ENCODE results near the gene FNDC5.
"Not testable (repeated sequence)": the region's sequence is repeated elsewhere in the genome, so short reads cannot be mapped to it uniquely, and the experiment has no call there.

Gene FNDC5

DNA sequence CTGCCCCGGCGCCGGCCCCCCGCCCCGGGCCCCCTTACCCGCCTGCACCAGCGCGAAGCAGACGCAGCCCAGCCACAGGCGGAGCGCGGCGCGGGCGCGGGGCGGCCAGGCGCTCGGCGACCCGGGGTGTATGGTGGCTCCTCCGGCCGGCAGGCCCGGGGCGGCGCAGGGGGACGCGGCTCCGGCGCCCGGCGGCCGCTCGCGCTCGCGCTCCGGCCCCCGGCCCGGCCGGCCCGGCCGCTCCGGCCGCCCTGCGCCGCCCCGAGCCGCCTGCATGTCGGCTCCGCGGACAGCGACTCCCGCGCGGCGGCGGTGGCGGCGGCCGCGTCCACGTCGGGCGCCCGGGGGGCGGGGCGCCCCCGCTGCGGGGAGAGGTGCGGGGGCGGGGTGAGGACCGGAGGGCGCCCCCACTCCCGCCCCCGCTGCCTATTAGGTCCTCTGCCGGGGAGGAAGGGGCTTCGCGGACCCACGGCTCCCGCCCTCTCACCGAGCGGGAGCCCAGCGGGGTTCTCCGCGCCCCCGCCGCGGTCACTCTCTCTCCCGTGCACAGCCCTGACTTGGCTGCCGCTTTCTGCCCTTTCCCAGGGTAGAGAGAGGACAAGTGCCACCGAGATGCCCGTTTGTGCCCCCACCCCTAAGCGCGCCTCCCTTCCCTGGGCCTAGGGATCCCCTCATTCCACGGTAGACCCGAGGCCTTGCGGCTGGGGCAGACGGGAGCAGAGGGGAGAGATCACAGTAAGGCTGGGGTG lies at the start of gene FNDC5:
FNDC5 (minus strand) TSS at position 298 of the 749 bp plus-strand sequence.
- DNase-seq (ENCODE audit: low spot score), result no peak
- no peak for FAIRE-seq

- no peak for FAIRE-seq
- no peak for DNase-seq (ENCODE audit: low spot score)
These were observed 49.4 kb upstream of the FNDC5 start for GRCh38 chr1:32919811-32920733.

GRCh38 chr1:32918179-32918578 lies 47.5 kb upstream of the FNDC5 start:
- DNase-seq (ENCODE audit: low spot score) (no peak), FAIRE-seq (no peak)

GRCh38 chr1:32917521-32917920 lies 46.8 kb upstream of the FNDC5 start:
- peak; percentile 32 for FAIRE-seq

GRCh38 chr1:32915766-32916706 lies 45.3 kb upstream of the FNDC5 start:
- no peak for DNase-seq (ENCODE audit: low spot score)

More at GRCh38 chr1:32917521-32917920, 46.8 kb upstream of the FNDC5 start:
- DNase-seq (ENCODE audit: low spot score), result no peak

DNA sequence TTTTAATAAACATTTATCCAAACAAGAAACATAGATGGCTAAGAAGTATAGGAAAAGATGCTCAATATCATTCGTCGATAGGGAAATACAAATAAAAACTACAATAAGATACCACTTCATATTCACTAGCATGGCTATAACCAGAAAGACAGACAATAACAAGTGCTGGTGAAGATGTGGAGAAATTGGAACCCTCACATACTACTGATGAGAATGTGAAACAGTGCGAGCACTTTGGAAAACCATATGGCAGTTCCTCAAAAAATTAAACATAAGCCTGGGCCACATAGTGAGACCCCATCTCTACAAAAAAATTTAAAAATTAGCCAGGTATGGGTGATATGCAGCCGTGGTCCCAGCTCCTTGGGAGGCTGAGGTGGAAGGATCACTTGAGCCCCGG lies 39.6 kb upstream of the FNDC5 start:
- no peak for FAIRE-seq
- no peak for DNase-seq (ENCODE audit: low spot score)

More at GRCh38 chr1:32915766-32916706, 45.3 kb upstream of the FNDC5 start:
- no peak for FAIRE-seq

DNA sequence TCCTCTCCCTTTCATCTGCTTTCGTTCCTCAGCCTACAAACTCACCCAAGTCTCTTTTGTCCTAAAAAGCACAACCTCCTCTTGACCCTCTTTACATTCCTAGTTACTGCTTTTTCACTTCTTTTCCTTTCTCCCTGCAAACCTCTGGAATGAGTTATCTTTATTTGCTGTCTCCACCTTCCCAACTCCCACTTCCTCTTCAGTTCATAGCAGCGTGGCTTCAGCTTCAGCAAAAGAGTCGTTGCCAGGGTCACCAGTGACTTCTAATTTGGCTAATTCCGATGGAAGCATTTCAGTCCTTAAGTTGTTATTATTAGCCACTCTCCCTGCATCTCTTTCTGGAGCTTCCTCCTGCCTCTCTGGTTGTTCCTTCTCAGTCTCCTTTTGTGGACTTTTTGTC lies 36.7 kb upstream of the FNDC5 start:
- FAIRE-seq, result no peak
- no peak for DNase-seq (ENCODE audit: low spot score)

- no peak for FAIRE-seq
- no peak for DNase-seq (ENCODE audit: low spot score)
These were observed 35.9 kb upstream of the FNDC5 start for GRCh38 chr1:32906654-32907053.

DNA sequence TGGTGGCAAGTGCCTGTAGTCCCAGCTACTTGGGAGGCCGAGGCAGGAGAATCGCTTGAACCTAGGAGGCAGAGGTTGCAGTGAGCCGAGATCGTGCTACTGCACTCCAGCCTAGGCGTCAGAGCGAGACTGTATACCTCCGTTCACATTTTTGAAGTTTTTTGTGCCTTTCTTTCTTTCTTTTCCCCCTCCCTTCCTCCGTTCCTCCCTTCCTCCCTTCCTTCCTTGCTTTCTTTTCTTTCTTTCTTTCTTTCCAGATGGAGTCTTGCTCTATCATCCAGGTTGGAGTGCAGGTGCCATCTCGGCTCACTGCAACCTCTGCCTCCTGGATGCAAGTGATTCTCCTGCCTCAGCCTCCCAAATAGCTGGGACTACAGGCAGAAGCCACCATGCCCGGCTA lies 34.9 kb upstream of the FNDC5 start:
- DNase-seq (ENCODE audit: low spot score); FAIRE-seq: not testable (repeated sequence)

DNA sequence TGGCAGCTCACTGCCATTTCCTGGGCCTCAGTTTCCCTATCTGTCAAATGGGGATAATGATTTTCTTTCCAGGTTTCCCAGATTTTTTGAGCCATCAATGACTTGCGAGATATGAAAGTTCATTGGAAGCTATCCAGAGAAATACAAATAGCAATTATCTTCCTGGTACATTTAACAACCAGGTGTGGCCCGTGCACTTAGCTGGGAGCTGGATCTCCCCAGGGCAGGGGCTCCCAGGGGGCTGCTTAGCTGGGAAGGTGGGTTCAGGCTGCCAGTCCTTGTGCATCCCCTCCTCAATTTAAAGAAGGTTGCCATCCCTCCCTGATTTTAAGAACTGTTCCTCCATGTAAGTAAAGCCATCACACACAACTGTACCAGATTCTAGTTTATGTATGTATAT lies 34.1 kb upstream of the FNDC5 start:
- FAIRE-seq (no peak), DNase-seq (ENCODE audit: low spot score) (no peak)

- DNase-seq (ENCODE audit: low spot score) (no peak), FAIRE-seq (no peak)
These were observed 33.5 kb upstream of the FNDC5 start for GRCh38 chr1:32903991-32904785.

DNA sequence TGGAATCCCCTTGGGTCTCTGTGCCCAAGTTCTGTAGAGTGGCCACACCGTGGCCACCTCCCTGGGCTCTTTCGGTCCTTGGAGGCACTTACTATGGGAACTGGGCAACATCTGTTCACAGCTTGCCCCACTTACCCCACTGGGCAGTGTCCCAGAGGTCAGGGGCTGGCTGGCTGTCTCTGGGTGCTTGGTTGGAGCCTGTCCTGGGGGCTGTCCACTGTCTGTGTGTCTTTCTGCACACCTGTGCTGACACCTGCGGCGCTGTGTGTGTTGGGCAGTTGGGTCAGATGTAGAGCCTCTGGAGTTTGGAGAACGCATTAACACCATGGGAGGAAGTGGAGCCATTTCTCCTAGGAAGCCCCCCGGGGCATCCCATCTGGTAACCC lies 31.8 kb upstream of the FNDC5 start:
- FAIRE-seq, result no peak

GRCh38 chr1:32901823-32902534 lies 31.3 kb upstream of the FNDC5 start:
- DNase-seq (ENCODE audit: low spot score), result no peak
- no peak for FAIRE-seq

More for the DNA sequence above, 31.8 kb upstream of the FNDC5 start:
- DNase-seq (ENCODE audit: low spot score), result no peak

GRCh38 chr1:32900956-32901822 lies 30.5 kb upstream of the FNDC5 start, which contains the start of gene TMEM54:
TSS of gene TMEM54 (minus strand) at chr1:32901389. CDS start at chr1:32901238, 151 bp downstream.
- FAIRE-seq (peak; percentile 42), DNase-seq (ENCODE audit: low spot score) (peak; percentile 83)

GRCh38 chr1:32900371-32900955 lies 29.8 kb upstream of the FNDC5 start:
- no peak for DNase-seq (ENCODE audit: low spot score)
- no peak for FAIRE-seq

GRCh38 chr1:32899586-32900296 lies 29.0 kb upstream of the FNDC5 start:
- FAIRE-seq (peak; percentile 37), DNase-seq (ENCODE audit: low spot score) (no peak)

- no peak for FAIRE-seq
- DNase-seq (ENCODE audit: low spot score), result no peak
These were observed 28.2 kb upstream of the FNDC5 start for GRCh38 chr1:32898958-32899357.

DNA sequence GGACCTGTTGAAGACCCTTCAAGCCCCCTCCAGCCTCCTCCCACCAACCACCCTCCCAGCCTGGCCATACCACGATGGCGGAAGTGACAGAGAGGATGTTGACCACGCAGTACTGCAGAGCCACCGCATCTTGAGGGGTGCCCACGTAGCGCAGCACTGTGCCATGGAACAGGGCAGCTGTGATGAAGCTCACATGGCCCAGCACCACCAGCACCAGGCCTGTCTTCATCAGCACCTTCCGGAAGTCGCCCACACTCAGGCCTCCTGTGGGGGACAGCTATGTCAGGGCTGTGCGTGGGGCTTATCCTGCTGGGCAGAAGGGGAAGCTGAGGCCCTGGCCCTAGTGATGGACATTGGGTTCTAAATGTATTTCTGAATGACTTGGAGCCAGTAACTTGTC lies 27.3 kb upstream of the FNDC5 start:
- no peak for FAIRE-seq

More for the DNA sequence above, 27.3 kb upstream of the FNDC5 start:
- DNase-seq (ENCODE audit: low spot score), result no peak
